GM21619 (cell line): ENCODE results near the gene ITGA11.
"Not testable (repeated sequence)": the region's sequence is repeated elsewhere in the genome, so short reads cannot be mapped to it uniquely, and the experiment has no call there.

ENCODE experiments used
- ATAC-seq: cut with Tn5 transposase; IDR thresholded peaks from one replicate; pipeline ENCODE4 v1.9.1; 2021; ENCODE audit not compliant: unreplicated experiment

ITGA11 gene

DNA sequence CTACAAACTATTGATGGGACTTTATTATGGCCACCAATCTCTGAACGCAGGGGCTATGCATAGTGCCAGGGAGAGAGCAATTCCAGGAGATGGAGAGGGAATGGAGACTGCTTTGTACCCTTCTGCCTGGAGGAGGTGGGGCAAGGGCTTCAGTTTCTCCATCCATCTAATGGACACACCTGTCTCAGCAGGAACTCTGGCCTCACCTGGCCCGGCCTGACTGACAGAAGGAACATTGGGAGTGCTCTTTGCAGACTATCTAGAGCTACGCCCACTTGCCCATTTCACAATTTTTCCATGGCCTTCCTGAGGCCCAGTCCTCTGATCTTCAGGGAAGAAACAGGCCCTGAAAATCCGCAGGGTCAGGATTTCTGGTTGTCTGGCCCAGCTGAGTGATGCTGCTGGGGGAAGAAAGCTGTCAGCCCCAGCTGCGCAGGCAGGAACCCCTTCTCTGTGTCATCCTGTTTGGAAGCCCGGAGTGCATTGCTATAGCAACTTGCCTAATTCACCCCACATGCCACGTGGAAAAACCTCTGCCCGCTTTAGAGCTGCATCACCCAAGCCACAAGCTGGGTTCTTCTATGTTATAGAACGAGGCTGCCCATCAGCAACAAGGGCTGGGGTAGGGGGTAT is 6.4 kb downstream of the ITGA11 start:
- no peak for ATAC-seq

DNA sequence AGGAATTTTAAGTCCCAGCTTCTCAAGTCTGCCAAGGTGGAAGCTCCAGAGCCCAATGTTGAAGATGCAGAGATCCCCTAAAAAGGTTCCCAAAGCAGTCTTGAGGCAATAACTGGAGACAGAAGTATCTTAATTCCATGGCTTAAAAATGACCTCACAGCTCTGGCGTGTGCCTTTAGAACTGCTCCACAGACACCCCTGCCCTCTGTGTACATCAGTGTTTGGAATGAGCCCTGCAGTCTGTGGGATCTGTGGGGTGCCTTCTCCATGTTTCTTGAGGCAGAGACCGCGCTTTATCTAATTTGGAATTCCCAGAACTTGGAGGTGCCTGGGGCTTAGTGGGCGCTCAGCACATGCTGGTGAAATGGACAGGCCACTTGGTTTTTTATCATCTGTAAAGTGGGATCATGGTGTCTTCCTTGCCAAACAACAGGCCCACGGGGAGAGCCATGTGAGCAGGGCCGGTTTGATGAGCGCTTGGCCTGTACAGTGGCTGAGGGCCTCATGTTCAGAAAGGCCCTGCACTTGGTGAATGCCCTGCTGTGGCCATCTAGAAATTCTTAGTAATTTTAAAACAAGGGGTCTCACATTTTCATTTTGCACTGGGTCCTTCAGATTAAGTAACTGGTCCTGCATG is 7.1 kb downstream of the ITGA11 start:
- no peak for ATAC-seq

DNA sequence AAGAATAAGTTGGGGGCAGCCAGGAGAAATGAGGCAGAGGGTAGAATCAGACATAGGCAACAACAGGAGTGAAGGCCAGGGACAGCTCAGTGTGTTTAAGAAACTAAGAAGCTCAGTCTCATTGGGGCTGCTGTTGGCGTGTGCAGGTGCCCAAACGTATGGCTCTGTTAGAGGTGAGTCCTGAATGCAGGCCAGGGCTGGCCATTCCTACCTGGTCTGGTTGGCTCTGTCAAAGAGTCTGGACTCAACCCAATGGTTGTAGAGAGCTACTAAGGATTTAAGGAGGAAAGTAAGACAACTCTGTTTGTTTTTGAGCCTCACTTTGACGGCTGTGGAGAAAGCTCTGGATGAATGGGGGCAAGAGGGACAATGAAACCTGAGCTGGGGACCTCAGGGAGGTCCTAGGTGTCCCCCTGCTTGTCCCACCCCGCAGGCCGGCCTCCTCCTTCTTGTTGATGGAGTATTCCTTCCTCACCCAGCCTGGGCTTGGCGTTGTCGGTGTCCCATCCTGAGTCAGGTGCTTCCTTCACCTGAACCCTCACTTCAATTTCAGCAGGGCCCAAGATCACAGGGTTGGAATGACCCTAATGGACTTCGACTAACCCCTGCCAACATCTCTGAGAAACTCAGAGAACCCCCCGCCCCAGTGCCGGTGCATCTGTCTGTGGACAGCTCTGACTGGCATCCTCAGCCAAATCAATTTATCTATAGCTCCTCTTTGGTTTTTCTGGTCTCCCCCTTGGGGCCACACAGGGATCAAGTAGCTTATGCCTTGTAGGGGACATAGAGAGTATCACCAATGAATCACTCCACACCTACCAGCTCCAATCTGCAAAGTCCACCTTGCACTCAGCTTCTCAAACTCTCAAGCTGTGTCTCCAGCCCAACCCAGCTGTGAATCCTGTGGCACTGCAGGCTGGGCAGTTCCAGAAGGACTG is 8.3 kb downstream of the ITGA11 start:
- no peak for ATAC-seq

DNA sequence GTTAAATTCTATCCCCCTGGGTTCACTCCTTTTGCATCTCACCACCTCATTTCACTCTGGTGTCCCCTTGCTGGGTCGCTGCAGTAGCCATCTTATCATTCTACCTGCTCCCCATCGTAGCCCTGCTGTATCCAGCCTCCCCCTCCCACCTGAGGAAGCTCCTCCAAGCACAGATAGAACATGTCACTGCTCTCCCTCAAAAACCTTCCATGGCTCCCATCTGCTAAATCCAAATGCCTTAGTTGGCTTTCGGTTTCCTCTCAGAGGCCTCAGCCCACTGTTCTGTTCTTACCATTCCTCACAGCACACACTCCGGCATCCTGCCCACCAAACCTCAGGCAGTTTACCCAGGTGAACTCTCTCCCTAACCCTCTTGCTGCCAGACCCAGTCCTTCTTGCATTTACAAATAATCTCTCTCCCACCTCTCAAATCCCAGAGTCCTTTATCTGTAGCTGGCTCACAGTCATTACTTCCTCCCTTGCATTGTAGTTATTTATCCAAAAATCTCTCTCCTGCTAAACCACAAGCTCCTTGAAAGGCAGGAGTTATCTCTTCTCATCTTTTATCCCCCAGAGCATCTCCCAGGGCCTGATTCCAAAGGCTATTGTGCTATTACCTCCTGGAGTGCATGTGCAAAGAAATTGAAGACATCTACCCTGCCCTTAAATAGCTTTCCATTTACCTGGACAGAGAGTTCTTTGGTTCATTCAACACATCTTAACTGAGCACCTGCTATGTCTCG is 9.4 kb downstream of the ITGA11 start:
- not testable (repeated sequence) for ATAC-seq

DNA sequence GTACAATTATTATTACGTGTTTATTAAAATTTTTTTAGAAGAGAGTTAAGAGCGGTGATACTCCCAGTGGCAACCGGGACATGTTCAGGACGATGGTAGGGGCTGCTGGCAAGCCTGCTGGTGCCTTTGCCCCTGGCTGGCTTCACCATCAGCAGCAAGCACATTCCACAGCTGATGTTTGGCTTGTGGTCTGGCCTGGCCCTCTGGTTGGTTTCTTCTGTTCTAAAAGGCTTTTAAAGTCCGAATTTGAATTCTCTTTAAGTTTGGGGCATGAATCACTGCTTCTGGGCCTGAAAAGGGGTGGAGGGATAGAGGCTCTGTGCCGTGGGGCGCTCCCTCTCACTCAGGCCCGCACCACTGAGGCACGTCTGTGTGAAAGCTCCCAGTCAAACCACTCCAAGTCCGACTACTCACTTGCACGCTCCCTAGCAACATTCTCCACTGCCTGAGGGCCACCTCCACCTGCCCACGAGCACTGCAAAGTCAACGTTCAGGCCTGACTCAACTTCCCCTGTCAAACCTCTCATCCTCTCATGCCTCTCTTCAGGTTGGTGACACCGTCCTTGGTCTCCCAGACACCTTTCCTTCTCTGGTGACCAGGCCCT is 10.1 kb downstream of the ITGA11 start:
- no peak for ATAC-seq

DNA sequence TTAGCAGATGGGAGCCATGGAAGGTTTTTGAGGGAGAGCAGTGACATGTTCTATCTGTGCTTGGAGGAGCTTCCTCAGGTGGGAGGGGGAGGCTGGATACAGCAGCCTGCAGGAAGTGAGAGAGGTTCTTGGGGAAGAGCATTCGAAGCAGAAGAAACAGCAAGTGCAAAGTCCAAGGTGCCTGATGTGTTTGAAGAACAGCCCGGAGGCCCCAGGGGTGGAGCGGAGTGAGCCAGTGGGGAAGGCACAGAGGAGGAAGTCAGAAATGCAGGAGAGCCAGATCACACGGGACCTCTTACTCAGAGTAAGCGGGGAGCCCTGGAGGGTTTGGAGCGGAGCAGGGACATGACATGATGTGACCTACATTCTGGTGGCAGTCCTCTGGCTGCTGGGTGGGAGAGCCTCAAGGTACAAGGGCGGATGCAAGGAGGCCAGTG is 10.8 kb downstream of the ITGA11 start:
- no peak for ATAC-seq

DNA sequence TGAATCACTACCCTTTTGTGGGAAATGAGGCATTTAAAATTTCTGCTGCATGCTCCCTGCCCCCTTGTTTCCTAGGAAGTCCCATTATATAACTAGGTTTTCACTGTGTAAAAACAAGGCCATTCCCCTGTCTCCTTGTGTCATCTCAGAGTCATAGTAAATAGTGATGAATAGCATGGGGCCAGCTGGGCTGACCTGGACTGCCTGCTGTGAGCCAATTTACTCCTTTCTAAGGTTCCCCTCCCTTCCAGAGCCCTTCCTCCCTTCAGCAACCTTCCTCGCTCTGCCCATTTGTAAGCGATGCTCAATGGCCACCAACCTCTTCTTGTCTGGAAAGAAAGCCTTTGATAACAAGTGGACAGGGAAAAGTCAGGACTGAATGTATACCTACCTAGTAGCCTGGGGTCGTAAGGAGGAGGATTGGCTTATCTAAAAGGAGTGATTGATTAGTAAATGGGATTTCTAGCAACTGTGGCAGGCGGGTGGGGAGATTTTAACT is 11.7 kb downstream of the ITGA11 start:
- ATAC-seq, result no peak

DNA sequence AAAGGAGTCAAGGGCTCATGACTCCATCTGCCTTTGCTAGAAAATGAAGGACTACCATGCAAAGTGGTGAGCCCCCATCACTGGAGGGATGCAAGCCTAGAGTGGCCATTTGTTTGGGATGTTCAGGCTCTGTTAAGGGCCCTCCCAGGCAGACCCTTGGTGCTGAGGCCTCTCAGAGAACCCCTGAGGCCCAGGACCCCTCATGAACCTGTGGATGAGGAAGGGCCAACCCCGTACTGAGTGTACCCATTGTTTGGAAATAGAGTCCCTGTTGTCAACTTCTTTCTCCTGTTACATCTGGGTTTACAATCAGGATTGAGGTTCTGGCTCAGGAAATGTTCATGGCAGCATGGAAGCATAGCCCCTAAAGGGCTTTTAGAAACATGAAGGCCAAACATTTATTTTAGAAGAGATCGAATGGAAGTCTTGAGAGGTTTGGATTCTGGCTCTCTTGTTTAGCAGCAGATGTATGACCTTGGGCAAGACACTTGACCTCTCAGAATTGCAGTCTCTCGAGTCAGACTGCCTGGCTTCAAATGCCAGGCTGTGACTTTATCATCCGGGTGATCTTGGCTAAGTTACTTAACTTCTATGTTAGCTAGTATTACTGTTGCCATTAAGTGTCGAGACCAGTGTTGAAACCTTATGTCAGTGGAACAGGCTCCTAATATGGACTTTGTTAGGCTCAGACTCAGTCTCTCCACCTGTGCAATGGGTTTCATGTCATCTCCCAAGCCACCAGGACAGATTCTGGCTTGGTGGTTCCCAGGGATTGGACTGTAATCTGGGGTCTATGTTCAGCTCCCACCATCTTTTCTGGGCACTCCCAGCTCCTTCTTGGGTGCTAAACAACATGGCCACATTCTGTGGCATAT is 12.4 kb downstream of the ITGA11 start:
- ATAC-seq, result no peak

DNA sequence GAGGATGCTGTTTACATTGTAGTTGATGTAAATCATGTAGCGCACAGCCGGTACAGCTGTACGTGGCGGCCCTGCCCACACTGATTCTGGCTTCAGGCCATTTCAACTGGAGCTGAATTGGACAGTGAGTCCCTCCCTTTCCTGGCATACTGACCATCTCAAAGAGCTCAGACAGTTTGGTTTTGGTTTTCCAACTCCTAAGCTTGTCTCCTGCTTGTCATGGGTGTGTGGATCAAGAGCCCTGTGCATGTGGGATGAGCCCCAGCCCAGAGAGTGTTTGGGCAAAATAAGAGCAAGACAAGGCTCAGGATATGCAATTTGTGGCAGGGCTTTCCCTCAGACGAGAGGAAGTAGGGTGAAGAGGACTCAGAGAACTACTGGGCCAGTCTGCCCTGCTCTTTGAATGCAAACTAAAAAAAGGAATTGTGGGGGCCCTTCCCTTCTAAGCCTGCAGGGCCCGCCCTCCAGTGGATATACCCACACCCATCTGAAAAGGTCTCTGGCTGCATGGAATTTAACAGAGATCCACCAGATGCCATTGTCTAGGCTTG is 13.3 kb downstream of the ITGA11 start:
- ATAC-seq, result no peak

DNA sequence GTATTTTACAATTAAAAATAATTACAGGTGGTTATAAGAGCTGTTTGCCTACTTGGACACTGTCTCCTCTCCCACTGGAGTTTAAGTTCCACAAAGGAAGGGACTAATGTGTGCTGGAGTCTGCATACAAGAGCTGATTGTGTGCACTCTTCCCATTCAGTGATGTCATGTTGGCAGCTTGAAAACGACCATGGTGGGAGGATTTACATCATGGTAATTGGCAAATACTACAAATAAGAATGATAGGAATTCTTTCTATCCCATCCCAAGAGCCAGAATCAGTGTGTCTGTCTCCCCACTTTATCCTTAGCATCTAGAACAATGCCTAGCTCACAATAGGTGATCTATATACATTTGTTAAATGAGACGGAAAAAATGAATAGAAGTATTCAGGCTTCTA is 14.1 kb downstream of the ITGA11 start:
- ATAC-seq, result no peak

DNA sequence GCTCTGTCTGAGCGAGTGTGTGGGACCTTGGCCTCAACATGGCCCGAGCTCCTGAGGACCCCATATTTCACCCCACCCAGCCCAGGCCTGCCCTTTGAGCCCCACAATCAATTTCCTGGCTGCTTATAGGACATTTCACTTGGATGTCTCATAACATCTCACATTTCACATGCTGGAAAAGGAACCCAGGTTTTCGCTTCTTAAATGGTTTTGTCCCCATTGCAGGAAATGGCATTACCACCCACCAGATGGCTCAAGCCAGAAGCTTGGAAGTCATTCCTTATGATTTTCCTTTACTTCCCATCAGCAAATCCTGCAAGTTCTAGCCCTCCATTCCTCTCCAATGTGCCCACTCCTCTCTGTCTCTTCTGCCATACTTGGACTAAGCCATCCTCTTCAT is 14.9 kb downstream of the ITGA11 start:
- ATAC-seq, result no peak

DNA sequence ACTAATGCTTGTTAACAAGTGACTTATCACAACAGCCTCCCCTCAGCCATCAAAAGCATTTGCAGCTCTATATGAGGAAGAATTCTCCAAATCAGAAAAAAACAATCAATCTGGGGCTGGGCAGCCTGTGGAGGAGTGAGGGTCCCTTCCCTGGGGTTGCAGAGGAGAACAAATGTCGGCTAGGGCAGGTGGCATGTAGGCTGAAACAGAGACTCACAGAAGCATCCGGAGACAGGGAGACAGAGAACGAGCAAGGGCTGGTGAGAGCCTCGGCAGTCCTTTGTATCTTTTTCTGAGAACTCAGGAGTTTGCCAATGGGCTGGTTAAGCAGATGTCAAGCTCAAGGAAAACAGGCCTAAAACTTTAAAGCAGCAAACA is 15.8 kb downstream of the ITGA11 start:
- ATAC-seq, result no peak

DNA sequence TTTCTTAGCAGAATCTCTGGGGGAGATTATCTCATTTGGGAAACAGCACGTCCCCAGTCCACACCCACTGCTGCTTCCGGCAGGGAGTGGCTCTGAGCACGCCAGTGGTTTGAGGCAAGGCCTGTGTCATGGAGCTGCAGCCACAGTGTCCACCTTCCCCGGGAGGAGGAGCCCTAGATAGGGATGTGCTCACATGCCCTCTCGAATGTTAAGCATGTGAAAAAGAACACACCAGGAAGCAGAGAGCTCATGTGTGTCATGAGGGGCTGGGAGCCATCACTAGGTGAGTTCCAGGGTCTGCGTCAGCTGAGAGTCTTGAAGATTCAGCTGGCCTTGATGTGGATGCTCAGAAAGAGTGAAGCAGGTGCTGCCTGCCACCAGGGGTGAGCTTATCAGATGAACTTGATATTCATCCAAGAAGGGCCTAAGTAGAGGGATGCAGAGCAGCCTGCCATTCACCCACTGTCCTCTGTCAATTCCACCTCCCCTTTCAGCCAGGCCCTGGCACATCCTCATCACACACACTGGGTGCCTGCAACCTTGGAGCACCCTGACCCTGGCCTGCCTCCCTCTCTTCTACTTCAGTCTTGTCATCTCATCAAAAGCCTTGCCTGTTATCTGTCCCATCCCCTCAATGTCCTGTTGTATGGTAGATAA is 16.3 kb downstream of the ITGA11 start:
- no peak for ATAC-seq

DNA sequence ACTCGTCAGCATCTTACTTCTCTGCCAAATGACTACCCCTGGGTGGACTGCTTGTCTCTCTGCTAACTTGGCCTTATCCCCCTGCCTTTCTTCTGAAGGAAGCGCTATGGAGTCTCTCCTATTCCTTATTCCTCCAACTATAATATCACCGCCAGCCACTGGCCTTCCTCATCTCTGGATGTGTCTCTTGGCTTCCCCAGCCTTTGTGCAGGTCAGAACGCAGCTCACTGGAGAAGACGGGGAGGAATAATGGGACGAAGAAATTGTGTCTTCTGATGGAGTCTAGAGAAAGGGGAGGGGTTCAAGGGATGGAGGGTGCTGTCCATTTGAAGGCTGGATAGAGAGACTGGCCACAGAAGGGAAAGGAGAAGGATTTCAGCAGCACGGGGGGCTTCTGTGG is 16.9 kb downstream of the ITGA11 start:
- ATAC-seq, result no peak

DNA sequence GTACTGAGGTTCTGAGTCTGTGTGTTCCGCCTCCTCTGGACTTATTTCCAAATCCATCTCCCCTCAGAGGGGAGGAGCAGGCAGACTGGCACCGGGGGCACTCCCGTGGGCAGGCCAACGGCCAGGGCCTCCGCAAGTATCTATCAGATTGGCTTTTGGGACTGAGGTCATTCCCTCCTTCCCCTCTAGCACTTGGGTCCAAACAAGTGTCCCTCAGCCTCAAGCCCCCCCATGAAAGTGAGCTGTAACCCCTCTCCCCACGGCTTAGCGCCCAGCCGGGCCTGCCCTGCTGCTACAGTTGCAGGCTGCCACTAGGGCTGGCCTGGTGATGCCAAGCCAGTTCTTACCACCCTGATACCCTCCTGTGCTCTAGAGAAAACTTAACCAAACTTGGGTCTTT is 17.4 kb downstream of the ITGA11 start:
- ATAC-seq, result no peak

DNA sequence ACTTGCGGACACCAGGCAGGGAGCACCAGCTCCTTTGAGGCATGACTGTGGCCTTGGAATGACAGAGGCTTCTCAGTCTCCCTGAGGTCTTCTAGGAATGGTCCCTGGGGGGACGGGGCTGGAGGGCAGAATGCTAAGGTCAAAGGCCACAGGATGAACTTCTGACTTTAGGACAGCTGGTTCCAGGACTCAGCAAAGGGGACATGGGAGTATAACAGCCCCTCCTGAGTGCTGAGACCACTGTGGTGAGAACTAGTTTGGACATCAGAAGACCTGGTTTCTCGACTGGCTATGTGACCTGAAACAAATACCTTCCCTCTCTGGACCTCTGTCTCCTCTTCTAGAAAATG is 17.8 kb downstream of the ITGA11 start:
- no peak for ATAC-seq

DNA sequence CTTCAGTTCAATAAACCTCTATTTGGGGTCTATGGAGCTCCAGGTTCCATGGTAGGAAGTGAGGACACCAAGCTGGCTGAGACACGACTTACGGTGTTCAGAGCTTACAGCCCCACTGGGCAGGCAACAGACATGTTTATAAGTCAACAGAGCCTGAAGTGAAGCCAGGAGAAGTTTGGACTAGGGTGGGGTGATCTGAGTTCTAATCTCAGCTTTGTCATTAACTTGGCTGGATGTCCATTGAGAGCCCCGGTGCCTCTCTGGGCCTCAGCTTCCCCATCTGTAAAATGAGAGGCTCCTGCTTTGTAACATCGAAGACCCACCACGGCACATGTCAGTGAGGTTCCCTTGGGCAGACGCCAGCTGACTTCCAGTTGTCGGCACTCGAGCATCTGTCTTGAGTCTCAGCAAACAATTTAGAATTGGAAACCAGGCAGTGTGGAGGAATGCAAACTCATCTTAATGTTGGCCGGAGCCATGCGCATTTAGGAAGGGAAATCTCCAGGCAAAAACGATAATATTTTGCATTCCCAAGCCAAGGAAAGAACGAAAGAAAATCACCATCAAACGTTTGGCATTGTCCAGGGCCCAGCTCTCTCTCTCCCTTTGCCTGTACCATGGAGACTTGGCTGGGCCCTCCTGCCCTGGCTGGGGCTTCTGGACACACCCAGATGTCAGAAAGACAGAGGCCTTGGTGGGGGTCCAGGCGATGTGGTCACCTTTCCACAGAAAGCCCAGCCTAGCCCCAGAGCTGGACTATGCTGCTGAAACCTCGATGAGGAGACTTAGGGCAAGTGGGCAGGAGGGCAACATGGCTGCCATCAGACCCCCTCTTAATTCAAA is 18.4 kb downstream of the ITGA11 start:
- ATAC-seq, result no peak

DNA sequence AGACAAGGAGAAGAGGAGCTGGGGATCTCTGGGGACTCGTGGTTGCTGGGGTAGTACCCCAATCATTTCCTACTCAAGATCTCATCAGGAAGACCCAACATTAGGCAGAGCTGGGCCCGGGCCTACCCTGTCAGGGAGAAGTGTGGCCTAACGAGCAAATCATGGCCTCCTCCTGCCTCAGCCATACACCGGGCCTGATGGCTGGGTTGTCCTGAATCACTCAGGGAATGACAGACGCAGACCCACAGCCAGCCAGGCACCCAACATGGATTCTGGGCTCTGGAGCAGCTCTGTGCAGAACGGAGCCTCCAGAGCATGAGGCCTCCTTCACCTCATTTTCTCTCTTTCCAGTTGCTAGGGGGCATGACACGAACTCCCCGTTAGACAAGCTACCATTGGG is 19.7 kb downstream of the ITGA11 start:
- ATAC-seq, result no peak
